ENCODE measurements around the gene SULT4A1. TPM values are rescaled to one million over a fixed set of nuclear protein-coding genes. Genes with fewer than 3 reads are reported as not detected.

The SULT4A1 gene
- total RNA-seq, 3 donors from 2014 or later, result 0.98 to 2.9 TPM; not detected in 1

- TF ChIP-seq POLR2A (IDR thresholded peaks at IDR 0.05) (no peak), CTCF (IDR thresholded peaks at IDR 0.05) (no peak), POLR2AphosphoS5 (IDR thresholded peaks at IDR 0.05) (no peak)
- no peak for DNase-seq (ENCODE audit: low spot score in 2 of 2)
- no peaks in the 10 kb centered on the region for H3K4me1 ChIP-seq
- no peak overlapping the region for H3K4me3 ChIP-seq
- H3K27ac ChIP-seq, result no peak overlapping the region
- no peaks in the 10 kb centered on the region for H3K36me3 ChIP-seq
- intact Hi-C loops (cut with DNase I; ENCODE audit: low total_unique reads), result no loop called here
- peaks cover 12 to 49% of the 10 kb centered on the region in 2 donors for H3K27me3 ChIP-seq
- H3K9me3 ChIP-seq, result no peaks in the 10 kb centered on the region
Observed at GRCh38 chr22:43893266-43893665, 31.0 kb upstream of the SULT4A1 start.

- H3K4me3 ChIP-seq, result peak overlapping the region in 1 of 3 donors; percentile 46
- no peak for DNase-seq (ENCODE audit: low spot score in 2 of 2)
- intact Hi-C loops (cut with DNase I; ENCODE audit: low total_unique reads), result no loop called here
- H3K36me3 ChIP-seq, result no peaks in the 10 kb centered on the region
- no peaks in the 10 kb centered on the region for H3K9me3 ChIP-seq
- TF ChIP-seq POLR2A (IDR thresholded peaks at IDR 0.05) (no peak), CTCF (IDR thresholded peaks at IDR 0.05) (no peak), POLR2AphosphoS5 (IDR thresholded peaks at IDR 0.05) (no peak)
- peaks cover 12 to 56% of the 10 kb centered on the region in 2 donors for H3K27me3 ChIP-seq
- no peak overlapping the region for H3K27ac ChIP-seq
- H3K4me1 ChIP-seq, result no peaks in the 10 kb centered on the region
Observed at GRCh38 chr22:43892183-43892894, 30.0 kb upstream of the SULT4A1 start.

- Histone ChIP-seq H3K4me3 (peak within 1 kb of the TSS in 2 of 3 donors; percentile 15 to 46), H3K36me3 (no peaks in the 10 kb centered on the region), H3K4me1 (no peaks in the 10 kb centered on the region), H3K27me3 (peaks cover 12 to 63% of the 10 kb centered on the region in 2 donors), H3K27ac (no peak within 1 kb of the TSS), H3K9me3 (no peaks in the 10 kb centered on the region)
- TF ChIP-seq CTCF (IDR thresholded peaks at IDR 0.05) (no peak), POLR2AphosphoS5 (IDR thresholded peaks at IDR 0.05) (no peak), POLR2A (IDR thresholded peaks at IDR 0.05) (no peak)
- intact Hi-C loops (cut with DNase I; ENCODE audit: low total_unique reads), result no loop called here
- no peak for DNase-seq (ENCODE audit: low spot score in 2 of 2)
Observed at GRCh38 chr22:43891360-43892182, 29.3 kb upstream of the SULT4A1 start, which contains the start of gene PNPLA5. Gene PNPLA5, minus strand, starts transcription at chr22:43892013. Its CDS starts 133 bp downstream, at chr22:43891880.

- Histone ChIP-seq H3K4me1 (no peaks in the 10 kb centered on the region), H3K27me3 (peaks cover 12 to 70% of the 10 kb centered on the region in 2 donors), H3K4me3 (peak overlapping the region in 1 of 3 donors; percentile 46), H3K36me3 (no peaks in the 10 kb centered on the region), H3K9me3 (no peaks in the 10 kb centered on the region), H3K27ac (no peak overlapping the region)
- no peak for DNase-seq (ENCODE audit: low spot score in 2 of 2)
- TF ChIP-seq CTCF (IDR thresholded peaks at IDR 0.05) (no peak), POLR2AphosphoS5 (IDR thresholded peaks at IDR 0.05) (no peak), POLR2A (IDR thresholded peaks at IDR 0.05) (no peak)
- intact Hi-C loops (cut with DNase I; ENCODE audit: low total_unique reads), result no loop called here
Observed at GRCh38 chr22:43890901-43891331, 28.6 kb upstream of the SULT4A1 start.

GRCh38 chr22:43889860-43890253 lies 27.5 kb upstream of the SULT4A1 start:
- intact Hi-C loops (cut with DNase I; ENCODE audit: low total_unique reads), result no loop called here
- no peak overlapping the region for H3K4me3 ChIP-seq
- DNase-seq (ENCODE audit: low spot score in 2 of 2), result peak in 1 of 2 donors; percentile 25
- no peak for TF ChIP-seq CTCF (IDR thresholded peaks at IDR 0.05)
- no peak for TF ChIP-seq POLR2AphosphoS5 (IDR thresholded peaks at IDR 0.05)
- no peak for TF ChIP-seq POLR2A (IDR thresholded peaks at IDR 0.05)
- peaks cover 12 to 75% of the 10 kb centered on the region in 2 donors for H3K27me3 ChIP-seq
- H3K9me3 ChIP-seq, result no peaks in the 10 kb centered on the region
- no peaks in the 10 kb centered on the region for H3K4me1 ChIP-seq
- no peak overlapping the region for H3K27ac ChIP-seq
- no peaks in the 10 kb centered on the region for H3K36me3 ChIP-seq

Measured in breast epithelium (tissue), 4 donors.